HG03135 (cell line): ENCODE results near the gene CHID1.

Experiments used
- ATAC-seq: cut with Tn5 transposase; IDR thresholded peaks from one replicate; pipeline ENCODE4 v1.9.1; 2021; ENCODE audit warnings: mild to moderate bottlenecking, moderate library complexity; ENCODE audit not compliant: unreplicated experiment

The CHID1 gene

GRCh38 chr11:888310-889212, 22.0 kb downstream of the CHID1 start:
- ATAC-seq = no peak

- ATAC-seq = no peak
Observed at GRCh38 chr11:887589-887988, 23.0 kb downstream of the CHID1 start.

- ATAC-seq = no peak
Observed at GRCh38 chr11:886568-886967, 24.0 kb downstream of the CHID1 start.

GRCh38 chr11:884578-885070, 26.0 kb downstream of the CHID1 start:
- ATAC-seq = no peak

- ATAC-seq = no peak
Observed at GRCh38 chr11:883527-883926, 27.1 kb downstream of the CHID1 start.

GRCh38 chr11:882596-882995, 28.0 kb downstream of the CHID1 start:
- ATAC-seq = no peak

- ATAC-seq = no peak
Observed at GRCh38 chr11:880447-880846, 30.2 kb downstream of the CHID1 start.

GRCh38 chr11:877565-877964, 33.0 kb downstream of the CHID1 start:
- ATAC-seq = no peak

- ATAC-seq = no peak
Observed at GRCh38 chr11:876545-876944, 34.1 kb downstream of the CHID1 start.

- no peak for ATAC-seq
Observed at GRCh38 chr11:875769-876301, 34.8 kb downstream of the CHID1 start.

- ATAC-seq = no peak
Observed at GRCh38 chr11:875203-875602, 35.4 kb downstream of the CHID1 start.

GRCh38 chr11:873706-874105, 36.9 kb downstream of the CHID1 start:
- no peak for ATAC-seq

GRCh38 chr11:872799-873198, 37.8 kb downstream of the CHID1 start:
- no peak for ATAC-seq

GRCh38 chr11:871472-871871, 39.1 kb downstream of the CHID1 start:
- ATAC-seq = no peak

GRCh38 chr11:870418-870817, 40.2 kb downstream of the CHID1 start:
- no peak for ATAC-seq

GRCh38 chr11:870127-870413, 40.5 kb downstream of the CHID1 start:
- no peak for ATAC-seq

- ATAC-seq = no peak
Observed at GRCh38 chr11:869399-870126, 41.0 kb downstream of the CHID1 start.

GRCh38 chr11:868802-869201, 41.8 kb downstream of the CHID1 start:
- ATAC-seq = no peak

GRCh38 chr11:868394-868793, 42.2 kb downstream of the CHID1 start:
- ATAC-seq = no peak

- no peak for ATAC-seq
Observed at GRCh38 chr11:867856-868358, 42.7 kb downstream of the CHID1 start.

- ATAC-seq = no peak
Observed at GRCh38 chr11:866481-866880, 44.1 kb downstream of the CHID1 start.
